ENCODE results near the gene WDR88.
"Not testable (repeated sequence)": the region's sequence is repeated elsewhere in the genome, so short reads cannot be mapped to it uniquely, and the experiment has no call there.

DNA sequence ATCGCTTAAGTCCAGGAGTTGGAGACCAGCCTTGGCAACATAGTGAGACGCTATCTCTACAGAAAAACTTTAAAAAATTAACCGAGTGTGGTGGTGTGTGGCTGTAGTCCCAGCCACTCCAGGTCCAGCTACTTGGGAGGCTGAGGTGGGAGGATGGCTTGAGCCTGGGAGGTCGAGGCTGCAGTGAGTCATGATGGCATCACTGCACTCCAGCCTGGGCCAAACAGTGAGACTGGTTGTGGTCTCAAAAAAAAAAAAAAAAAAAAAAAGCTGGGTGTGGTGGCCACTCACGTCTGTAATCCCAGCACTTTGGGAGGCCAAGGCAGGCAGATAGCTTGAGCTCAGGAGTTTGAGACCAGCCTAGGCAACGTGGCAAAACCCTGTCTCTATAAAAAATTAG is 34.1 kb downstream of the WDR88 start:
- TF ChIP-seq, protein P1, sequence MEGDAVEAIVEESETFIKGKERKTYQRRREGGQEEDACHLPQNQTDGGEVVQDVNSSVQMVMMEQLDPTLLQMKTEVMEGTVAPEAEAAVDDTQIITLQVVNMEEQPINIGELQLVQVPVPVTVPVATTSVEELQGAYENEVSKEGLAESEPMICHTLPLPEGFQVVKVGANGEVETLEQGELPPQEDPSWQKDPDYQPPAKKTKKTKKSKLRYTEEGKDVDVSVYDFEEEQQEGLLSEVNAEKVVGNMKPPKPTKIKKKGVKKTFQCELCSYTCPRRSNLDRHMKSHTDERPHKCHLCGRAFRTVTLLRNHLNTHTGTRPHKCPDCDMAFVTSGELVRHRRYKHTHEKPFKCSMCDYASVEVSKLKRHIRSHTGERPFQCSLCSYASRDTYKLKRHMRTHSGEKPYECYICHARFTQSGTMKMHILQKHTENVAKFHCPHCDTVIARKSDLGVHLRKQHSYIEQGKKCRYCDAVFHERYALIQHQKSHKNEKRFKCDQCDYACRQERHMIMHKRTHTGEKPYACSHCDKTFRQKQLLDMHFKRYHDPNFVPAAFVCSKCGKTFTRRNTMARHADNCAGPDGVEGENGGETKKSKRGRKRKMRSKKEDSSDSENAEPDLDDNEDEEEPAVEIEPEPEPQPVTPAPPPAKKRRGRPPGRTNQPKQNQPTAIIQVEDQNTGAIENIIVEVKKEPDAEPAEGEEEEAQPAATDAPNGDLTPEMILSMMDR (IDR thresholded peaks at IDR 0.05; ENCODE audit: low read depth, low read length) = not testable (repeated sequence)
- not testable (repeated sequence) for TF ChIP-seq EZH2phosphoT487 (IDR thresholded peaks at IDR 0.05; ENCODE audit: low read depth)
